ENCODE results near the gene GRIFIN.
A peak's percentile ranks its signal among the peaks of the same experiment; 100 is the strongest.

- TF ChIP-seq POLR2A (IDR thresholded peaks at IDR 0.05) (peak in 1 of 4 donors; percentile 33), POLR2AphosphoS5 (IDR thresholded peaks at IDR 0.05) (peak in 1 of 2 donors; percentile 52), EP300 (IDR thresholded peaks at IDR 0.05) (no peak)
- TF ChIP-seq, protein P1, sequence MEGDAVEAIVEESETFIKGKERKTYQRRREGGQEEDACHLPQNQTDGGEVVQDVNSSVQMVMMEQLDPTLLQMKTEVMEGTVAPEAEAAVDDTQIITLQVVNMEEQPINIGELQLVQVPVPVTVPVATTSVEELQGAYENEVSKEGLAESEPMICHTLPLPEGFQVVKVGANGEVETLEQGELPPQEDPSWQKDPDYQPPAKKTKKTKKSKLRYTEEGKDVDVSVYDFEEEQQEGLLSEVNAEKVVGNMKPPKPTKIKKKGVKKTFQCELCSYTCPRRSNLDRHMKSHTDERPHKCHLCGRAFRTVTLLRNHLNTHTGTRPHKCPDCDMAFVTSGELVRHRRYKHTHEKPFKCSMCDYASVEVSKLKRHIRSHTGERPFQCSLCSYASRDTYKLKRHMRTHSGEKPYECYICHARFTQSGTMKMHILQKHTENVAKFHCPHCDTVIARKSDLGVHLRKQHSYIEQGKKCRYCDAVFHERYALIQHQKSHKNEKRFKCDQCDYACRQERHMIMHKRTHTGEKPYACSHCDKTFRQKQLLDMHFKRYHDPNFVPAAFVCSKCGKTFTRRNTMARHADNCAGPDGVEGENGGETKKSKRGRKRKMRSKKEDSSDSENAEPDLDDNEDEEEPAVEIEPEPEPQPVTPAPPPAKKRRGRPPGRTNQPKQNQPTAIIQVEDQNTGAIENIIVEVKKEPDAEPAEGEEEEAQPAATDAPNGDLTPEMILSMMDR (IDR thresholded peaks at IDR 0.05): no peak
Observed at GRCh38 chr7:2510909-2511768, 34.9 kb upstream of the GRIFIN start.
